GM23338 (cell line): Measurements from ENCODE around the gene MGAT3. TPM values are rescaled to one million over a fixed set of nuclear protein-coding genes. Genes with fewer than 3 reads are reported as not detected.

Source experiments
- ATAC-seq: fragments of 200-7000 bp; cut with Tn5 transposase; 3 replicates; pipeline ENCODE4 v1.9.1; 2020
- DNase-seq: peaks from one replicate; pipeline ENCODE4 v3.0.0-alpha.2; 2015; ENCODE audit warnings: low spot score
- H2AFZ ChIP-seq: fragments of 200-600 bp; sonication (generic); 2 replicates; pipeline ENCODE4 v1.8.0; 2016; ENCODE audit warnings: antibody characterized with exemption, mild to moderate bottlenecking, moderate library complexity
- H3F3A ChIP-seq: fragments of 200-600 bp; sonication (generic); replicated peaks from 2 replicates; pipeline ENCODE4 v1.8.0; 2017; ENCODE audit warnings: antibody characterized with exemption, mixed run types, low read depth
- H3K27ac ChIP-seq: fragments of 200-600 bp; sonication (generic); 2 replicates; pipeline ENCODE4 v1.6.1; 2016; ENCODE audit warnings: low read depth
- H3K27me3 ChIP-seq: fragments of 200-600 bp; sonication (generic); 2 replicates; pipeline ENCODE4 v1.8.0; 2016; ENCODE audit warnings: mild to moderate bottlenecking, mixed run types, moderate library complexity; ENCODE audit not compliant: insufficient read depth
- H3K36me3 ChIP-seq: fragments of 200-600 bp; sonication (generic); 2 replicates; pipeline ENCODE4 v1.8.0; 2016; ENCODE audit warnings: mild to moderate bottlenecking; ENCODE audit not compliant: insufficient read depth
- H3K4me1 ChIP-seq: fragments of 200-600 bp; sonication (generic); 2 replicates; pipeline ENCODE4 v1.8.0; 2016; ENCODE audit warnings: mild to moderate bottlenecking, moderate library complexity; ENCODE audit not compliant: insufficient read depth
- H3K4me2 ChIP-seq: fragments of 200-600 bp; sonication (generic); 2 replicates; pipeline ENCODE4 v1.7.1; 2017; ENCODE audit warnings: mixed run types
- H3K4me3 ChIP-seq: fragments of 200-600 bp; sonication (generic); 2 replicates; pipeline ENCODE4 v1.6.1; 2016; ENCODE audit warnings: mixed run types
- H3K79me2 ChIP-seq: fragments of 200-600 bp; sonication (generic); replicated peaks from 2 replicates; pipeline ENCODE4 v1.8.0; 2017; ENCODE audit warnings: mild to moderate bottlenecking; ENCODE audit not compliant: insufficient read depth
- H3K9me2 ChIP-seq: fragments of 200-600 bp; sonication (generic); 2 replicates; pipeline ENCODE4 v1.8.0; 2017; ENCODE audit not compliant: insufficient read depth
- H4K20me1 ChIP-seq: fragments of 200-600 bp; sonication (generic); replicated peaks from 2 replicates; pipeline ENCODE4 v1.8.0; 2017; ENCODE audit warnings: mild to moderate bottlenecking; ENCODE audit not compliant: insufficient read depth
- H3K27ac Mint-ChIP-seq: 2 replicates; pipeline ENCODE4 v1.8.0; 2020; ENCODE audit warnings: inconsistent platforms, mild to moderate bottlenecking, moderate library complexity, mixed read lengths
- H3K27me3 Mint-ChIP-seq: 3 replicates; pipeline ENCODE4 v1.8.0; 2022; ENCODE audit warnings: low read depth, mild to moderate bottlenecking, moderate library complexity, mixed read lengths, inconsistent platforms; ENCODE audit not compliant: insufficient read depth, poor library complexity
- H3K36me3 Mint-ChIP-seq: 3 replicates; pipeline ENCODE4 v1.8.0; 2021; ENCODE audit warnings: low read depth, mild to moderate bottlenecking, inconsistent platforms, moderate library complexity, mixed read lengths
- H3K4me1 Mint-ChIP-seq: 3 replicates; pipeline ENCODE4 v1.8.0; 2020; ENCODE audit warnings: mild to moderate bottlenecking, inconsistent platforms, mixed read lengths
- H3K4me3 Mint-ChIP-seq: 3 replicates; pipeline ENCODE4 v1.8.0; 2021; ENCODE audit warnings: moderate library complexity, mild to moderate bottlenecking, inconsistent platforms, mixed read lengths
- H3K9me3 Mint-ChIP-seq: 3 replicates; pipeline ENCODE4 v1.8.0; 2020; ENCODE audit warnings: moderate library complexity, mild to moderate bottlenecking, inconsistent platforms, mixed read lengths
- EZH2 ChIP-seq: fragments of 200-600 bp; sonication (generic); IDR thresholded peaks from one replicate; pipeline ENCODE4 v1.8.0; 2017; ENCODE audit warnings: antibody characterized with exemption, mild to moderate bottlenecking, low read depth; ENCODE audit not compliant: unreplicated experiment
- NANOG ChIP-seq: IDR thresholded peaks from 2 replicates; pipeline ENCODE4 v1.6.1; 2016; ENCODE audit warnings: antibody characterized with exemption, borderline replicate concordance
- POLR2AphosphoS5 ChIP-seq: IDR thresholded peaks from 2 replicates; pipeline ENCODE4 v1.6.1; 2016; ENCODE audit warnings: antibody characterized with exemption, low read depth
- STAT1 ChIP-seq: IDR thresholded peaks from one replicate; pipeline ENCODE4 v1.6.1; 2016; ENCODE audit warnings: antibody characterized with exemption; ENCODE audit not compliant: unreplicated experiment
- ZNF331 ChIP-seq: fragments of 250-450 bp; sonication (Bioruptor Pico); IDR thresholded peaks from 2 replicates; pipeline ENCODE4 v1.5.0; 2020; ENCODE audit warnings: low read depth, mild to moderate bottlenecking, moderate library complexity
- polyA plus RNA-seq: library from polyadenylated mRNA; unstranded; fragments of >200 nt; fragmentation: Nextera tagmentation; extraction: Ambion mirVana; gene quantifications from 2 replicates; pipeline ENCODE4 v1.2.1, GENCODE V29; 2016
- total RNA-seq: library from RNA; depleted of rRNA; stranded (reverse); fragments of >200 nt; shearing (Covaris generic); gene quantifications from 2 replicates; pipeline ENCODE4 v1.2.3, GENCODE V29; 2014
- TF ChIP-seq, protein P1 (sequence below): IDR thresholded peaks from one replicate; pipeline ENCODE4 v1.6.1; 2018; ENCODE audit warnings: antibody characterized with exemption; ENCODE audit not compliant: unreplicated experiment
- TF ChIP-seq, protein P2 (sequence below): IDR thresholded peaks from 2 replicates; pipeline ENCODE4 v1.6.1; 2016; ENCODE audit warnings: antibody characterized with exemption

The MGAT3 gene
- total and polyA plus RNA-seq, 2 experiments from 2014 or later: 1.7 to 10.2 TPM

DNA sequence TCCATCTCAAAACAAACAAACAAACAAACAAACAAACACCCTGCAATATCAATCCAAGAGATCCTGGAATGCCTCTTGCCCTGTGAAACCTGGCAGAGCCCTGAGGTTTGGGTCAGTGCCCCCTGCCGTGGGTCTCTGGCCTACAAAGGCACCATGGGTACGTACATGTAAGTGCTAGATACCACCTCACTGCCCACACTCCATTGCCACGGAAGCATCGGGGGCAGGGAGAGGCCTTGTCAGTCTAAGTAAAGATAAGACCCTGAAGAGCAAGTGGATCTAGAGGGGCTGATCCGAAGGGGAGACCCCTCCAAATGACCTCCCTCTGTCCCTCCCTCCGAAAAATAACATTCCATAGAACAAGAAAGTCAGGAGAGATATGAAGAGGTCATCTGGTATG lies 43.3 kb downstream of the MGAT3 start:
- Histone ChIP-seq H3K79me2 (peaks cover 21% of the 10 kb centered on the region), H4K20me1 (peaks cover 25% of the 10 kb centered on the region), H2AFZ (no peak overlapping the region), H3K36me3 (peaks cover 5% of the 10 kb centered on the region; the same call in 1 of the 2 replicates), H3K27me3 (peaks cover 20% of the 10 kb centered on the region), H3K4me2 (no peak overlapping the region), H3K27ac (no peak overlapping the region), H3K4me3 (no peak overlapping the region), H3K9me2 (no peaks in the 10 kb centered on the region), H3K4me1 (peaks cover 13% of the 10 kb centered on the region), H3F3A (peaks cover 10% of the 10 kb centered on the region; the same call in 1 of the 2 replicates)
- no peaks in the 10 kb centered on the region; the same call in none of the 3 replicates for H3K9me3 Mint-ChIP-seq
- no peak overlapping the region for H3K27ac Mint-ChIP-seq
- H3K36me3 Mint-ChIP-seq: peaks cover 14% of the 10 kb centered on the region
- DNase-seq: no peak
- peaks cover 11% of the 10 kb centered on the region for H3K4me1 Mint-ChIP-seq
- no peak for ATAC-seq
- H3K4me3 Mint-ChIP-seq: no peak overlapping the region
- peaks cover 51% of the 10 kb centered on the region for H3K27me3 Mint-ChIP-seq
- TF ChIP-seq POLR2AphosphoS5: no peak
- TF ChIP-seq, protein P1, sequence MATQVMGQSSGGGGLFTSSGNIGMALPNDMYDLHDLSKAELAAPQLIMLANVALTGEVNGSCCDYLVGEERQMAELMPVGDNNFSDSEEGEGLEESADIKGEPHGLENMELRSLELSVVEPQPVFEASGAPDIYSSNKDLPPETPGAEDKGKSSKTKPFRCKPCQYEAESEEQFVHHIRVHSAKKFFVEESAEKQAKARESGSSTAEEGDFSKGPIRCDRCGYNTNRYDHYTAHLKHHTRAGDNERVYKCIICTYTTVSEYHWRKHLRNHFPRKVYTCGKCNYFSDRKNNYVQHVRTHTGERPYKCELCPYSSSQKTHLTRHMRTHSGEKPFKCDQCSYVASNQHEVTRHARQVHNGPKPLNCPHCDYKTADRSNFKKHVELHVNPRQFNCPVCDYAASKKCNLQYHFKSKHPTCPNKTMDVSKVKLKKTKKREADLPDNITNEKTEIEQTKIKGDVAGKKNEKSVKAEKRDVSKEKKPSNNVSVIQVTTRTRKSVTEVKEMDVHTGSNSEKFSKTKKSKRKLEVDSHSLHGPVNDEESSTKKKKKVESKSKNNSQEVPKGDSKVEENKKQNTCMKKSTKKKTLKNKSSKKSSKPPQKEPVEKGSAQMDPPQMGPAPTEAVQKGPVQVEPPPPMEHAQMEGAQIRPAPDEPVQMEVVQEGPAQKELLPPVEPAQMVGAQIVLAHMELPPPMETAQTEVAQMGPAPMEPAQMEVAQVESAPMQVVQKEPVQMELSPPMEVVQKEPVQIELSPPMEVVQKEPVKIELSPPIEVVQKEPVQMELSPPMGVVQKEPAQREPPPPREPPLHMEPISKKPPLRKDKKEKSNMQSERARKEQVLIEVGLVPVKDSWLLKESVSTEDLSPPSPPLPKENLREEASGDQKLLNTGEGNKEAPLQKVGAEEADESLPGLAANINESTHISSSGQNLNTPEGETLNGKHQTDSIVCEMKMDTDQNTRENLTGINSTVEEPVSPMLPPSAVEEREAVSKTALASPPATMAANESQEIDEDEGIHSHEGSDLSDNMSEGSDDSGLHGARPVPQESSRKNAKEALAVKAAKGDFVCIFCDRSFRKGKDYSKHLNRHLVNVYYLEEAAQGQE: no peak

DNA sequence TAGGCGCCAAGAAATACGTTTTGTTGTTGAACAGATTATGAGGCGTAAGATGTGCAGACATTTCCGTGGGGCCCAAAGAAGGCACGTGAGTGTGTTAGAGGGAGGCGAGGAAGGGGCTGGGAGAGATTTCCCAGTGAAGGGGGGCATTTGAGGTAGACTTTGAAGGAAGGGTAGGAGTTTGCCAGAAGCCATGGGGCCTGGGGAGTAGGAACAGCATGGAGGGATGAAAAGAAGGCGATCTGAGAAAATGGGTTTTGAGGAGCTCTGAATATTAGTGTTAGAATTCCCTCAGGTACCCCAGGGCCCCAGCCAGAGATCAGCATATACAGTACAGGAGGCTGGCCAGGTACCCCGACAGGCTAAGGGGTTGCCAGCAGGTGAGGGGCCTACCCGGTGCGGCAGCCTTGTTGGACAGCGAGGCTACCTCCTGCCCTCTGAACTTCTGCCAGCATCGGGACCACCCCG lies 44.9 kb downstream of the MGAT3 start:
- no peak overlapping the region for H3K27ac ChIP-seq
- TF ChIP-seq NANOG (no peak), ZNF331 (CRISPR knock-in tag) (no peak), EZH2 (no peak), STAT1 (no peak), POLR2AphosphoS5 (no peak)
- TF ChIP-seq, protein P2, sequence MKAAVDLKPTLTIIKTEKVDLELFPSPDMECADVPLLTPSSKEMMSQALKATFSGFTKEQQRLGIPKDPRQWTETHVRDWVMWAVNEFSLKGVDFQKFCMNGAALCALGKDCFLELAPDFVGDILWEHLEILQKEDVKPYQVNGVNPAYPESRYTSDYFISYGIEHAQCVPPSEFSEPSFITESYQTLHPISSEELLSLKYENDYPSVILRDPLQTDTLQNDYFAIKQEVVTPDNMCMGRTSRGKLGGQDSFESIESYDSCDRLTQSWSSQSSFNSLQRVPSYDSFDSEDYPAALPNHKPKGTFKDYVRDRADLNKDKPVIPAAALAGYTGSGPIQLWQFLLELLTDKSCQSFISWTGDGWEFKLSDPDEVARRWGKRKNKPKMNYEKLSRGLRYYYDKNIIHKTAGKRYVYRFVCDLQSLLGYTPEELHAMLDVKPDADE: no peak
- Mint-ChIP-seq H3K4me3 (peak overlapping the region; percentile 88), H3K27me3 (peaks cover 60% of the 10 kb centered on the region), H3K36me3 (peaks cover 29% of the 10 kb centered on the region), H3K27ac (no peak overlapping the region; the same call in 1 of the 2 replicates), H3K9me3 (no peaks in the 10 kb centered on the region; the same call in 1 of the 3 replicates), H3K4me1 (peaks cover 11% of the 10 kb centered on the region)
- no peaks in the 10 kb centered on the region for H3K9me2 ChIP-seq
- peaks cover 16% of the 10 kb centered on the region for H3K36me3 ChIP-seq
- H3K4me2 ChIP-seq: peak overlapping the region; percentile 98
- H4K20me1 ChIP-seq: peaks cover 36% of the 10 kb centered on the region
- no peak for DNase-seq
- H3K4me1 ChIP-seq: peaks cover 13% of the 10 kb centered on the region
- peaks cover 13% of the 10 kb centered on the region; the same call in 1 of the 2 replicates for H3F3A ChIP-seq
- H3K27me3 ChIP-seq: peaks cover 36% of the 10 kb centered on the region
- ATAC-seq: peak; percentile 56
- peak overlapping the region; percentile 88; the same call in 1 of the 2 replicates for H2AFZ ChIP-seq
- peaks cover 25% of the 10 kb centered on the region for H3K79me2 ChIP-seq
- H3K4me3 ChIP-seq: peak overlapping the region; percentile 99
